T47D (cell line): ENCODE results near the gene SCO2.
"Not testable (repeated sequence)": the region's sequence is repeated elsewhere in the genome, so short reads cannot be mapped to it uniquely, and the experiment has no call there.

Experiments used
- DNase-seq, 2 experiments: peaks; one replicate each; pipeline versions ENCODE4 v3.0.0 to v3.0.0-alpha.2; 2011 to 2012; ENCODE audit warnings: low read depth in 1 of 2, low spot score in 1 of 2
- JUND ChIP-seq: IDR thresholded peaks from 2 replicates; pipeline ENCODE4 v1.6.1; 2012; ENCODE audit warnings: low read depth
- in situ Hi-C: cut with HindIII; loops from 2 replicates; pipeline ENCODE4 v1.10.0; 2016; ENCODE audit warnings: low sequenced_read_pairs, low pct_unique_long_range_greater_than_20kb

Gene SCO2

DNA sequence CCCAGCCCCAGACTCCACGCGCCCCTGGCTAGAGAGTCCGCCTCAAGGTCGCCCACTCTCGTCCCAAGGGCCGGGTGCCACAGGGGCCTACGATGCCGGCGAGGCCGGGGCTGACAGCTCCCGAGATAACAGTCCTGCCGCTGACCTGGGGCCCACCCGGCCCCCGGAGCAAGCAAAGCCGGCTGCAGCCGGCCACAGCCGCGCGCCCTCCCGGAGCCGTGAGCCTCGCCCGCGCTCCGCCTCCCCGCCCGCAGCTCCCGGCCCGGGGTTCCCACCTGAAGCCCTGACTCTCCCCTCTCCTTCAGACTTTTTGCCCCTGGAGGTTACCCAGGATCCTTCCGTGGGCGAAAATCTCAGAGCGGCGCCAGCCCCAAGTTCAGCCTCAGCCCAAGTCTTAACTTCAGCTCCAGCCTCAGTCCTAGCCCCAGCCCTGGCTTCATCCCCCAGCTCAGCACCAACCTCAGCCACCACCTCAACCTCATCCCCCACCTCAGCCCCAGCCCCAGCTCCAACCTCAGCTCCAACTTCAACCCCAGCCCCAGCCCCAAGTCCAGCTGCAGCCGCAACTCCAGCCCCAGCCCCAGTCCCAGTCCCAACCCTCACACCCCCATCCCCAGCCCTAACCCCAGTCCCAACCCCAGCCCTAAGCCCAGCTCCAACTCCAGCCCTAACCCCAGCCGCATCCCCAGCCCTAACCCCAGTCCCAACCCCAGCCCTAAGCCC lies 22.0 kb upstream of the SCO2 start:
- TF ChIP-seq JUND: no peak
- DNase-seq: no peak
- in situ Hi-C loops: no loop called here

DNA sequence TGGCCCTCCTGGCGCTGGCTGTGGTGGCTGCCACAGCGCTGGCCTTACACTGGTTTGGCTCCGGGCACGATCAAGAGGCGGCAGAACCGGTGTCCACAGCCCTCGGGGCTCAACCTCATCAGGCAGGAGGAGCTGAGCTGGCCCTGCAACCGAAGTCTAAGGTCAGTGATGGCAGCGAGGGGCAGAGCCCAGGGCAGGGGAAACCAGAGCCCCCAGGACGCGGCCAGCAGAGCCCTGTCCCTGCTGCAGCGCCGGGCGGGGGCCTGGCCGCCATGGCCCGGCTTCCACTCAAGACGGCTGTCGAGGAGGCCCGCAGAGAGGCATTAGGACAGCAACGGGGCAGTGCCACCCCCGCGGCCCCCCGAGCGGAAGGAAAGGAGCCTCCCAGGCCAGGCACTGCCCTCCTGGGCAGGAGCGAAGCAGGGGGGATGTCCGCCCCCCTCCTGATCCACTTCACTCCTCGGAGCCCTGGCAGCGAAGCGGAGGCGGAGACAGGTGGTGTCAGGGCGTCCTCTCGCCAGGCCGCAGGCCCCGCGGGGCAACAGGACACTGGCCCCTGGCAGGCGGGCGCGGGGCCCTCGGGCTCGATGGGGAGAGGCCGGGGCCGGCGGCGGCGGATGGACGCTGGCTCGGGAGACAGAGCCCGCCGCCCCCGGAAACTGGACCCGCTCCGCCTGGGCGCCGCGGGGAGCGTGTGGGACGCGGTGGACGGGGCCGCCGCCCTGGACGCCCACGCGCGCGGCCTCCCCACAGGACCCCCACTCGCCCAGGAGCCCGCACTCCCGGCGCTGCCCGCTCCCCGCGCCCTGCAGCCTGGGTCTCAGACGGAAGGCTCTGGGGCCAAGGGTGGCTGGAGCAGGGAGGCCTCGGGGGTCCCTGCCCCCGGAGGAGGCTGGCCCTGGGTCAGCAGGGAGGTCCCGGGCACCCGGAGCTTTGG lies 21.2 kb upstream of the SCO2 start:
- in situ Hi-C loops: no loop called here
- peak in 1 of 2 experiments; percentile 38 for DNase-seq

DNA sequence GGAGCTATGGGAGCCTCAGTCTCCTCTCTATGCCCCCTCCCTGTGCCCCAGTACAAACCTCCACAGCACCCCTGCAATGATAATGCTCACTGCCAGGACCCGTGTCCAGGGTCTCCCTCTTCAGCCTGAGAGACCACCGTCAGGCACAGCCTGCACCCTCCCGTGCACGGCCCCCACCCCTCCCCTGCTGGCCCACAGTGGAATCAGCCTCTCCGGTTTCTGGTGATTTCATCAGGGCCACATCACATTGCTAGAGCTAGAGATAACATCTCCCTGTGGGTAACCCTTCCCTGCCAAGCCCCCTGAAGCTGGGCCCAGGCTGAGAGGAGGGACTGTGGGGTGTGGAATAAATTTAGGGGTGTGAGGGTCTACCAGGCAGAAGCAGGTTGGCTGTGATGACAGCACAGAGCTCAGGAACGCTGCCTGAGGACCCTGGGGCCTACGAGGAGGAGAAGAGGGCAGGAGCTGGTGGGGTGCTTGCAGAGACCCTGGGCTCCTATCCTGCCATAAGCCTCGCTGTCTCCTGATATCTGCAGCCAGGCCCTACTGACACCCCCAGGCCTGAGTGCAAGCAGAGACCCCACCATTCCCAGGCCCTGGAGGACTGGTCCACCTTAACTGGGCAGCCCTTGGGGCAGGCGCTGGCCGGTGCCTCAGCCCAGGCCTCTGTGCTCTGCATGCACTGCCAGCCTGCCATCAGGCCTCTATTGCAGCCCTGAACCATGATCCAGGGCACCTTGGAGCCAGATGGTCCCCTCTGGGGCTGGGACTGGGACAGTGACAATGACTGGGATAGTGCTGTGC lies 20.3 kb upstream of the SCO2 start, which contains the start of gene KLHDC7B:
TSS of gene KLHDC7B (plus strand) at position 378 of the 804 bp plus-strand sequence. CDS start at position 723, 345 bp downstream.
- in situ Hi-C loops: no loop called here
- no peak for DNase-seq
- TF ChIP-seq JUND: no peak

More for the DNA sequence above, 21.2 kb upstream of the SCO2 start:
- no peak for TF ChIP-seq JUND

DNA sequence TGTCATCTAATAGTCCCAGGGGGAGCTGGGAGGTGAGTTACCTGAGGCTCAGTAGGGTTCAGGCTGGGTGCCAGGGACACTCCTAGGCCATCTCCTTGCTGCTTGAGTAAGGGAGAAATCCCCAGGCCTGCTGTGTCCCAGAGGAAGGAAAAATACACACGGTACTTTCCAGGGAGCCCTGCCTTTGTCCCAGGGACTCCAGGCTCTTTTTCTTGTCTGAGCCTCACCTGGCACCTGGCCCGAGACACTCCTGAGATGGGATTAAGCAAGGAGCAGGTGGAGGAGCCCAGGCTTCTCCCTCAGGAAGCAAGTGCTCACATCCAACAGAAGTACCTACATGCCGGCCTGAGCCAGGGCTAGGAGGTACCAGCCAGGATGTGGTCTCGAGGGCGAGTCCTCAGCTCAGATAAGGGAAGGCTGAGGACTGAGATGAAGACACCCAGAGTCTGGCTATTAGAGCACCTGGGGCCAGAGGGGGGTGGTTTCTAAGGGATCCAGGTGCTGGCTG lies 19.4 kb upstream of the SCO2 start:
- TF ChIP-seq JUND: no peak
- in situ Hi-C loops: no loop called here
- peak in 1 of 2 experiments; percentile 36 for DNase-seq

DNA sequence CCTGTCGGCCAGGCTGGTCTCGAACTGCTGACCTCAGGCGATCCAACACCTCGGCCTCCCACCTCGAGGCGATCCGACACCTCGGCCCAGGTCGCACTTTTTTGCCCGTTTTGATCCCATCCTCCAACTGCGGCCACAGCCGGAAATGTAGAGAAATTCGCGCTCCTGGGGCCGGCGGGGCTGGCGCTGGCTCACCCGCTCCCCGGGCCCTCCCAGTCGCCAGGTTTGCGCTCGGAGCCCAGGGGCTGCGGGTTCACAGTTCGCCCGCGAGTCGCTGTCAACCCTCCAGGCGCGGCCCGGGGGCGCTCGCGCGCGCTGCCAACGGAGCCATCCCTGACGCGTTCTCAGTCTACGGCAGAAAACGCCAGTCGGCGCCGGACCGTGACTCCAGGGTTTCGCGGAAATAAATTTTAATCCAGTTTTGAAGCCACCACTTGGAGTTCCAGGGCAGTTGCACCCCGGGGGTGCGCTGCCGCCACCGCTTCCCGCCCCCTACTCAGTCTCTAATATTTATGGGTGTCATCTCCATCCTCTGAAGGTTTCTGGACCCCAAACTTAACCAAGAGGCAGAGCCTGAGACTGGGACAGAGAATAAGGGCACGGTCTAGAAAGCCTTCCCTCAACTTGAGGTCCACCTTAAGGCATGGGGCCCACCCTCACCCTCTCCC lies 18.8 kb upstream of the SCO2 start:
- TF ChIP-seq JUND: no peak
- in situ Hi-C loops: no loop called here
- peak; percentile 65 to 77 for DNase-seq

DNA sequence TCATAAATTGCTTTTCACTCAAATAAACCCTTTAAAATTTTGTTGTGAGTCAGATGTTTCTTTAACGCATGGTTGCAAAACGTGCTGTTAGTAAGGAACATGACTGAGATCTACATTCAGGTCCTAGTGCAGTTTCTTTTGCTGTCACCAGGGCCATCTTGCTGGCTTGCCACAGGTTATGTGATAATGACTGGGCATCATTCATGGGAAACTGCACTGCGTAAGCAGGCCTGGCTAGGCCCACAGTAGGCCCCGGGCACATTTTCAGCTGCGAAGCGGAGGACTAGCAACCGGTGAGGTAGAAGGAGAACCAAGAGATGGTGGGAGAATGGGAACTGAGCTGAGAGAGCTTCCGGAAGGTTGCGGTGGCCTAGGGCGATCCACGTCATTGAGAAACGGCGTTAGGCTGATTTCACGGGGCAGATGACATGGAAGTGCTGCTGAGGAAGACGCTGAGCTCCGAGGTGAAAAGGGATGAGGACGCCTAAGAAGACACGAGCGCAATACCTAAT lies 17.1 kb upstream of the SCO2 start:
- in situ Hi-C loops: no loop called here
- no peak for TF ChIP-seq JUND
- DNase-seq: no peak

DNA sequence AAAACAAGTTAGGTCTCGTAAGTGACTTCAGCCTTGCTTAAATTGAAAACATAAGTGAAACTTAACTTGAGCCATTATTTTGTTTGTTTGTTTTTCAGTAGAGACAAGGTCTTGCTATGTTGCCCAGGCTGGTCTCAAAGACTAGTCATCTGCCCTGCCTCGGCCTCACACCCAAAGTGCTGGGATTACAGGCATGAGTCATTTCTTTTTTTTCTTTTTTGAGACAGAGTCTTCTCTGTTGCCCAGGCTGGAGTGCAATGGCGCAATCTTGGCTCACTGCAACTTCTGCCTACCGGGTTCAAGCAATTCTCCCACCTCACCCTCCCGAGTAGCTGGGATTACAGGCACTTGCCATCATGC lies 16.2 kb upstream of the SCO2 start:
- in situ Hi-C loops, DNase-seq: not testable (repeated sequence)

DNA sequence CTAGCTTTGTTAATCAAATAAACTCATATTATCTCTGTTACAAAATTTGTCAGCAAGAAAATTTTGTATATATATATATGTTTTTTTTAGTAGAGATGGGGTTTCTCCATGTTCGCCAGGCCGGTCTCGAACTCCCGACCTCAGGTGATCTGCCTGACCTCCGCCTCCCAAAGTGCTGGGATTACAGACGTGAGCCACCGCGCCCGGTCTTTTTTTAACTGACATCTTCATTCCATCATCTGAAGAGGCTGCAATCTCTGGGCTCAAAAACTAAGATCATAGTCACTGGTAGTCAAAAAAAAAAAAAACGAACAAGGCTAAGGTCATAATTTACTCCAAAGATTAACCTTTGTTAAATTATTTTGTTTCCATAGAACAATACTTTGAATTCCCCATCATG lies 15.0 kb upstream of the SCO2 start:
- no peak for TF ChIP-seq JUND
- DNase-seq: no peak
- in situ Hi-C loops: no loop called here

DNA sequence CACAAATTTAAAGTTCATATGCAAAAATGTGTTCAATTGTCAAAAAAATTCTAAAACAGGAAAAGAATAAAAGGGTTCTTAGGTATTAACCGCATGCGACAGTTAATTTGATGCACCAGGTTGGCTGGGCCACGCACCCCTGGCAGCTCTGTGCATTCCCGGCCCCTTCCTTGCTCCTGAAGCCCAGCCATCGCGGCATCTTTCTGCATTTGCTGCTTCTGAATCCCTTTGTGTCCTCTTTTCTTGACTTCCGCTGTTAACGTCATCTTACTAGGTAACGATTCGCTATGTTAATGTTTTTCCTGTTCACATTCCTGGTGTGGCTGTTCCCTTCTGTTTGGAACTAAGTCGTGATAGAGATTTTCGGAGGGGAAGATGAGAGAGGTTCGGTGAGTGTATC lies 12.4 kb upstream of the SCO2 start:
- TF ChIP-seq JUND: no peak
- no peak for DNase-seq
- in situ Hi-C loops: no loop called here

DNA sequence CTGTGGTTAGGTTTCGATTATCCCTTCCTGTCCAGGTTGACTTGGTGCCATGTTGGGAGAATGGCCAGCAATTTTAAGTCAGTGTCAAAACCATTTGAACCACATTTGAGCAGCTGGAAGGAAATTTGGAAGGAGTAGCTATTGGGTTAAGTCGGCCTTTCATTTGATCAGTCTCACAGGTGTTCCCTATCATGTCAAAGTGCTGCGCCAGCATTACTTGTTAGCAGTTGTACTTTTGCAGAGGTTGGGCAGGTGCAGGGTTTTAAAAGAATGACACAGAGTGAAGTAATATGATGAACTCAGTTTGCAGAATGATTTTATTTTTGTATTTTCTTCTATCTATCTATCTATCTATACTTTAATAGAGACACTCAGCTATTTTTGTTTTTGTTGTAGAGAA lies 10.8 kb upstream of the SCO2 start:
- in situ Hi-C loops: no loop called here
- no peak for DNase-seq
- no peak for TF ChIP-seq JUND

DNA sequence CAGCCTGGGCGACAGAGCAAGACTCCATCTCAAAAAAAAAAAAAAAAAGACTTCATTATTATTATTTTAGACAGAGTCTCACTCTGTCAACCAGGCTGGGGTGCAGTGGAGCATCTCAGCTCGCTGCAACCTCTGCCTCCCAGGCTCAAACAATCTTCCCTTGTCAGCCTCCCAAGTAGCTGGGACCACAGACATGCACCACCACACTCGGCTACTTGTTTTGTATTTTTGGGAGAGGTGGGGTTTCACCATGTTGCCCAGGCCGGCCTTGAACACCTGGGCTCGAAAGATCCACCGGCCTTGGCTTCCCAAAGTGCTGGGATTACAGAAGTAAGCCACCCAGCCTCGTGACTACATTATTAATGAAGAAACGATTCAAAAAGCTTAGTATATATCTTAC lies 9.7 kb upstream of the SCO2 start:
- in situ Hi-C loops: no loop called here
- no peak for TF ChIP-seq JUND
- DNase-seq: no peak

DNA sequence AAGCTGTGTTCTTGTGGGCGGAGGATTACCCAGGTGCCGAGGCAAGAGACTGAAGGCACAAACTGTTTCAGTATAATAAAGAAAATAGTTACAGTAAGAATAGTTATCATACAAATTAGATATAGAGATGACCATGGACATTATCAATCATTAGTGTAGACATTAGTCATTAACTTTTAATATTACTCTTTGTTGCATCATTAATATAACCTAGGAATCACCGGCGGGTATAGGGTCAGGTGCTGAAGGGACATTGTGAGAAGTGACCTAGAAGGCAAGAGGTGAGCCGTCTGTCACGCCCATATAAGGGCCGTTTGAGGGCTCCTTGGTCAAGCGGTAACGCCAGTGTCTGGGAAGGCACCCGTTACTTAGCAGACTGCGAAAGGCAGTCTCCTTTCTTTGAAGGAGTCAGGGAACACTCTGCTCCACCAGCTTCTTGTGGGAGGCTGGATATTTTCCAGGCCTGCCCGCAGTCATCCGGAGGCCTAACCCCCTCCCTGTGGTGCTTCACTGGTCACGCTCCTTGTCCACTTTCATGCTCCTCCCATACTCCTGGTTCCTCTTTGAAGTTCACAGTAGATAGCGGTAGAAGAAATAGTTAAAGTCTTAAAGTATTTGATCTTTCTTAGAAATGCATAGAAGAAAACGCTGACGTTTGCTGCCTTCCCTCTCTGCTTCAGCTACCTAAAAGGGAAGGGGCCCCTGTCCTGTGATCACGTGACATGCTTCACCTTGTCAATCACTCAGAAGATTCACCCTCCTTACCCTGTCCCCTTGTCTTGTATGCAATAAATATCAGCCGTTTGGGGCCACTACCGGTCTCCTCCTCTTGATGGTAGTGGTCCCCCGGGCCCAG lies 8.7 kb upstream of the SCO2 start:
- in situ Hi-C loops, DNase-seq: not testable (repeated sequence)
